NCI-H1105 (cell line): ENCODE data around the gene ZNF606.

Experiments used
- DNase-seq: peaks from one replicate; lab custom pipeline; 2025; lab: John Stamatoyannopoulos, UW

The ZNF606 gene

DNA sequence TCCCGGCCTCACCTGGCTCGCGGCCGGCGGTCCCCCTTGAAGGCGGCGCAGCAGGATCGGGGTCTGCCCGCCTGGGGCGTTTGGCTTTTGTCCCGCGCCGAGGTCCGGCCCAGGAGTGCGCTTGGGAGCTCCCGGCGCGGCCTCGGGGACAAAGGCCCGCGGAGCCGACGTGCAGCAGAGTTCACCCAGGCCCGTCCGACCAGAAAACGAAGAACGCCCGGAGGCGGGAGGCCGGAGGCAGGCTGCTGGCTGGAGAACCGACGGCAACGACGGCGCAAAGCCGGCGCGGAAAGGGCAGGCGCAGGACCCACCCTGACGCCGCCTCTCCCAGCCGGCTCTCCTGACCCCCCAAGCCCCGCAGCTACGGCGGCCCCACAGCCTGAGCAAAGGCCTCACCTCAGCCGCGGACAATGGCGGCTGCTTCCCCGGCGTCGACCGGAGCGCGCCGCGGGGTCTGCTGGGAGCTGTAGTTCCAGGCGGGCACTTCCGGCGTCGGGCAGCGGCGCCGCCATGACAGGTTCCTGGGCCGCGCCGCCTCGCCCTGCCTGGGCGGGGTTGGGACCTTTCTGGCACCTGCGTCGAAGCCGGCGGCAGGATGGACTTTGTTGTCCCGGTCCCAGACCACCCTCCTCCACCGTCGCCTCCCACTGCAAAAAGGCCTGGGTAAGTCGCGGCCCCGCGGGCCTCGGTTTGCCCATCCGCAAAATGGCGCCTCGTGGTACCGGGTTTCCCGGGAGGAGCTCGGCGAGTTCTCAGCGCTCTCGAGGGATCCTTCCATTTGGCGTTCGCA, at the start of gene ZNF606:
ZNF606 (minus strand) TSS at position 437 of the 790 bp plus-strand sequence. CDS start 1,501 bp downstream, outside the sequence.
- DNase-seq: peak; percentile 77

DNA sequence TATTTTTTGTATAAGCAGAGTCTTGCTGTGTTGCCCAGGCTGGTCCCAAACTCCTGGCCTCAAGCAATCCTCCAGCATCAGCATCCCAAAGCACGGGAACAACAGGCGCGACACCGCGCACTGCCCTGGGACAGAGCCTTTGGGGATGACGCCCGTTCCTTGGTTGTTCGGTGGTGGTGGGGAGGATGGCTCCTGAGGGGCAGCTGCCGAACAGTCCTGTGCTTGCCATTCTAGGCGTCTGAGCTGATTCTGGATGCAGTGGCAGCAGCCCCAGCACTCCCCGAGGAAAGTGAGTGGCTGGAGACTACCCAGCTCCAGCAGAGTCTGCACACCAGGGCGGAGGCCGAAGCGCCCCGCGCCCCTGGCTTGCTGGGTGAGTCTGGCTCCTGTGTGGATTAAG, 49.6 kb upstream of the ZNF606 start:
- no peak for DNase-seq

DNA sequence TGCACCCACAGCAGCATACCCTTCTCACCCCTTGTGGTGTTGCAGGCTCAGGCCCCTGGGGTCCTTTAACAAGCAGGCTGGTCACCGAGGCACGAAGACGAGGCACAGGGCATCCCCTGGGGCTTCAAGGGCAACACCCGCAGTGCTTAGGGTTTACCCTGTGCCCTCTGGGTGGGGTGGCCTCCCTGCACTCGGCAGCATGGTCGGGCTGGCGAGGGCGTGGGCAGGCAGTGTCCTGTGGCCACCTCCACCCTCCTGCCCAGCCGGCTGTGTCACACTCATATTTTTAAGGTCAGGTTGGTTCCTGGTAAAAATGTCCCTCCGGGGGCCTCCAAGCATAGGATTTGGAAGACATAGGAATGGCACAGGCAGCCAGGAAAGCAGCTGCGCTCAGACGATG, 45.1 kb upstream of the ZNF606 start:
- DNase-seq: no peak

DNA sequence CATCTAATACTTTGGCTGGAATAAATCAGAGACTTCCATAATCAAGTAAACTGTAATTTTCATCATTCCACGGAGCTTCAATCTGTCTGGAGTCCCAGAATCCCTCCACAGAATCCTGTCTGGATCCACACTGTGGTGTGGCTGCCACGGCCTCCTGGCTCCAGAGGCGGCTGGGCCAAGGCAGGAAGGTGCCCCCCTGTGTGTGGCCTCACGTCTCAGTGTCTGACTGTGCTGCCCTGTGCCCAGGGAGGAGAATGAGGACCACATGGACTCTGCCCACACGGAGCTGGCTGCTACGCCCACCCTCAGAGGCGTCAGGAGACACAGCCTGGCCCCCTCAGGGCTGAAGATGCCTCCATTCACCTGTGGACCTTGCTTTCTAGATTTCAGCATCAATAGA, 44.2 kb upstream of the ZNF606 start:
- no peak for DNase-seq

DNA sequence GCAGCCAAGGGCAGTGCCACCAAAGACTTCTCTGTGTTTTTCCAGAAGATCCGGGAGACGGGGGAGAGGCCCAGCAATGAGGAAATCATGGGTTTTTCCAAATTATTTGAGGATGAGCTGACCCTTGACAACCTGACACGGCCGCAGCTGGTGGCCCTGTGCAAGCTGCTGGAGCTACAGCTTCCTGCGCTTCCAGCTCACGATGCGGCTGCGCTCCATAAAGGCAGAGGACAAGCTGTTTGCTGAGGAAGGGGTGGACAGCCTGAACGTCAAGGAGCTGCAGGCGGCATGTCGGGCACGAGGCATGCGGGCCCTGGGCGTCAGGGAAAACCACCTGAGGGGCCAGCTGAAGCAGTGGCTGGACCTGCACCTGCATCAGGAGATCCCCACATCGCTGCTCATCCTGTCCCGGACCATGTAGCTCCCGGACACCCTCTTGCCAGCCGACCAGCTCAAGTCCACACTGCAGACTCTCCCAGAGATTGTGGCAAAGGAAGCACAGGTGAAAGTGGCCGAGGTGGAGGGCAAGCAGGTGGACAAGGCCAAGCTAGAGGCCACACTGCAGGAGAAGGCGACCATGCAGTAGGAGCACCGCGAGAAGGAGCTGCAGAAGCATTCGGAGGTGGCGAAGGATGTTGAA, 42.9 kb upstream of the ZNF606 start:
- DNase-seq: no peak

DNA sequence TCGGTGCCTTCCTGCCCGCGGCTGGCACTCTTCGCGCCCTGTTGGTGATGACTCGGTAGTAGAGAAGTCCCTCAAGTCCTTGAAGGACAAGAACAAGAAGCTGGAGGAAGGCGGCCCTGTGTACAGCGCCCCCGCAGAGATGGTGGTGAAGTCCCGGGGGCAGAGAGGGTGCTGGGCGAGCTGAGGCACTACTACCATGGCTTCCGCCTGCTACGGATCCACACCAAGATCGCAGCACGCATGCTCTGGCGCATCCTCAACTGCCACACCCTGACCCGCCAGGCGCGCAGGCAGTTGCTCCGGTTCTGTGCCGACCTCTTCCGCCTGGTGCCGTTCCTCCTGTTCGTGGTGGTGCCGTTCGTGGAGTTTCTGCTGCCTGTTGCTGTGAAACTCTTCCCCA, 42.3 kb upstream of the ZNF606 start:
- DNase-seq: no peak

DNA sequence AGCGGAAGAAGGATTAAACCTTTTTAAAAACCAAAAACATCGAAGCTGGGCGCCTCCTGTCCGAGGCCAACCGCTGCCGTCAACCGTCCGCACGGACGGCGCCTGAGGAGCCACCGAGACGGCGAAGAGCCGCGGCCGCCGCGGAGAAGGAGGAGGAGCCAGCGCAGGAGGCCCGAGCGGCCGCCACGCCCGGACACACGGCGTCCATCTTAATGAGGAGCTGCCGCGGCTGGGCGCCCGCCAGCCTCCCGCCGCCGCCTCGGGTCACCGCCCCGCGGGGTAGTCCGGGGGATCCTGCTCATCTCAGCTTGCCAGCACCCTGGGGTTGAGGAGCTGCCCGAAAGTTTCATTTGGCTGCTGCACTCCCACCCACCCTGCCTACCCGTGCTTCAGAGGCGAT, 41.8 kb upstream of the ZNF606 start:
- DNase-seq: no peak

DNA sequence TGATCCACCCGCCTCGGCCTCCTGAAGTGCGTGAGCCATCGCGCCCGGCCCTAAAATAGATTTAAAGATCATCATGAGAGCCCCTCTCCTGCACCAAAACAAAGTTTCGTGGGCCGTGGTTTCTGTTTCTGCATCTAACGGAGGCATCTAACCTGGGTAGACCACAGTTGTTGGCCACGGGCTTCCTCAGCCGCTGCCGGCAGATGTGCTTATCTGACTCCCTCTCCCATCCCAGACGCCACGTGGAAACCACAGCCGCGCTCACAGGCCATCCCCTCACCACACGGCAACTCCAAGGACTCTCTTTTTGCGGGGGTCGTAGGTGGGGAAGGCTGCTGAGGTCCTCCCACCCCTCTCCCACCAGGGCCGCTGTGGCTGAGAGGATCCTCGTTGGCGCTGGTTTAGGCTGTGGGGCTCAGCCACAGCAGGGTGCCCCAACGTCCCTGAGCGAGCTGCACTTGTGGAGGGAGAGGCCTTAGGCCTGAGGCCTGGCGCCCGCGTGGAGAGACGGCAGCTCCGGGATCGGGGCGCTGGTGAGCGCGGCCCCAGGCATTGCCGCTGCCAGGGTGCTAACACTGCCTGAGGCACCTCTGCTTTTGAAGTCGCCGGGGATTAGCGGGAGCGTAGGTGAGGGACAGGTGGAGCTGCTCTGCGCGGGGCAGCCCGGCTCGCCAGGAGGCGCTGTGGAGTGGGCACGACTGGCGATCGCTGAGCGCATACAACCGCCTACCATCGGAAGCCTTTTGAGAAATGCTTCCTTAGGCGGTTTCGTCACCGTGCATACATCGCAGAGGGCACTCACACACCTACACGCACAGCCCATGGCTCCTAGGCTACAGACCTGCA, 40.1 kb upstream of the ZNF606 start:
- DNase-seq: no peak

DNA sequence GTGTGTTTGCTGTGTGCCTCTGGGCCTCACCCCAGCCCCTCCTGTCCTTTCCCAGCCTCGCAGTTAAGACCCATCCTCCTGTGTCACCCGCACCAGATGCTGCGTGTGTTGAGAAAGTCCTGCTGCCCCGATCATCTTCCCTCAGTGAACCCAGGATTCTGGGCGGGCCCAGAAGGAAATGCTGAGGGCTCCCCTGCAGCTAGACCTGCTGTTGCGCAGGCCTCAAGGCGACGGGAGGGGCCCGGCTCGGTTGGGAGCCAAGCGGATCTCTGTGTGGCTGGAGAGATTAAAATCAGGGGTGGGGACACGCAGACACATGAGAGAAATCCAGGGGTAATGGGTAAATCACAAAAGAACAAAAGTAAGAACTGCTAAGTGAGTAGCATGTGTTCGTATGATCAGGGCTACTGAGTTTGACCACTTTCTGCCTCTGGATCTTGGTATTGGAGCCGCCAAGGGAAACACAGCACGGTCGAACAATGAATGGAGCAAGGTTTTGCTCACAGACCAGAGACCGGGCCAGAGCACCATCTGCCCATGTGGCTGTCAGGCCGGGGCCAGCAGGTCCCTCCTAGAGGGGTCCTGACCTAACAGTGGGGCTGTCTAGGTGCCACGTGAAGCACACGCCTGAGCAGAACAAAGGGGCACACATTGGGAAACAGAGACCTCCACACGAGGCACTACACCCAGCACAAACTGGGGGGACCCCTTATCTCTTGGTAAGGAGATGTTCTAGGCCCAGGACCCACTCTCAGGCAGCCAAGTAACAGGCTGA, 38.3 kb upstream of the ZNF606 start:
- DNase-seq: no peak

DNA sequence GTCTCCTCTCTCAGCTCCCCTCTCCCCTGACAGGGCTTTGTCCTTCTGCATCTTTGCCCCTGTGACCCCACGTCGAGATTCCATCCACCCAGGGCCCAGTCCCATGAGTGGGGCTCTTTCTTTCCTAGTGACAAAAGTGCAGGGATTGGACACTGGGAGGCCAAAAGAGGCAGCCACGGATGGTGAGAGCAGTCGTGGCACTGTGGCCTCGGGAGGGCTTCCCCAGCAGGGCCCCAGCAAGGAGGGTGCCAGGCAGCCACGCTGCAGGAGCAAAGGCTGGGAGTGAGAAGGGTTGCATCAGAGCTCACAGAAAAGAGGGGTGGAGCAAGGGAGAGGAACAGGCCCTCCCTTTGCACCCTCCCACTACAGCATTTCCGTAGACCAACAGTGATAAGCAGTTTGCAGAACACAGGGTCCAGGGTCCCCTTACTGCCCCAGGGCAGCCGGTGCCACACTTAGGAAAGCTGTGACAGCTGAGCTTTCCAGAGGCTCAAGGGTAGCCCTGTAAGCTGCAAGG, 36.1 kb upstream of the ZNF606 start:
- DNase-seq: no peak

DNA sequence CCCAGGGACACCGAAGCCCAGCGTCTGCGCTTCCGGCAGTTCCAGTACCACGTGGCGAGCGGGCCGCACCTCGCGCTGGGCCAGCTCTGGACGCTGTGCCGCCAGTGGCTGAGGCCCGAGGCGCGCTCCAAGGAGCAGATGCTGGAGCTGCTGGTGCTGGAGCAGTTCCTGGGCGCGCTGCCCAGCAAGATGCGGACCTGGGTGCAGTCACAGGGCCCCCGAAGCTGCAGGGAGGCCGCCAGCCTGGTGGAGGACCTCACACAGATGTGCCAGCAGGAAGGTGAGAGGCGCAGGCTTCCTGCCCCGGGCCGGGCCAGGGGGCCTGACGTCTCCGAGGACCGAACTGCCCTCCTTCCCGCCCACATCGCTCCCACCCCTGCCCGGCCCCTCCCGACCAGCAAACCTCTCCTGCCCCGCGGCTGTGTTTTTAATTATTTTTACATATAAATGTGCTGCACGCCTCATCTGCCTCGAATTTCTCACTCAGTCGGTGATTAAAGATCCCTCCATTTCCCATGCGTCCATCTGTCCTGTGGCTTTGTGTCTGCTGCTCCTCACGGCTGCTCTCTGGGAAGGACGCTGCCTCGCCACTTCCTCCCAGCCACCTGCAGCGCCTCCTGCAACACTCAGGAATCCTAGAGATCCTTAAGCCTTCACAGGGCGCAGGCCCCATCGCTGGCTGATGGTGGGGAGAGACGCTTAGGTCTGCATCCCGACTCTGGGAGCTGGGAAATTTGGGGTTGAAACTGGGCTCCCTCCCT, 35.5 kb upstream of the ZNF606 start:
- no peak for DNase-seq

DNA sequence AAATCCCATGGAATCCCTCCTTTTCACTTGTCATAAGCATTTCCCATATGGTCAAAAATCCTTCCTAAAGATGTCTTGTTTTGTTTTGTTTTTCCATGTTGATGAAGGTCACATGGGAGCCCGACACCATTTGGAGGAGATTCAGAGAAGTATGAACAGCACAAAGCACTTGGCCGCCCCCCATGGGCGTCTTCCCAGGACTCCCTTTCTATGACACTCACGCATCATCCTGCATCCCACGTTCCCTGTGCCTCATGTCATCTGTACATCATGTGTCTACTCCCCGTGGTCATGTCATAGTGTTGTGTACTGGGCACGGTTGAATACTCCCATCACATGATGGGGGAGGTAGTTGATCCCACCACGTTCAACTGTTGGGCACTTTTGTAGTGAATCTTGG, 33.2 kb upstream of the ZNF606 start:
- DNase-seq: no peak

DNA sequence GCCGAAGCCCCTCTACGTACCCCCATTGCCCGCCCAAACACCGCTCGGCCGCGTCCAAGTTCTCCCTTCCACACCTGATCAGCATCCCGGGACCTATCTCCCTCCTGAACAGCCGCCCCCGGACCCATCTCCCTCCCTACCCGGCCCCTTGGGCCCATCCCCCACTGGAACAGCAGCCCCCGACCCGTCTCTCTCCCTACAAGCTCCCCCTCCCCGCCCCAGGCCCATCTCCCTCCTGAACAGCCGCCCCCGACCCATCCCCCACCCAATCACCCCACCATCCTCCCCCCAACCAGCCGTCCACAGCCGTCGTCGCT, 31.8 kb upstream of the ZNF606 start:
- no peak for DNase-seq

DNA sequence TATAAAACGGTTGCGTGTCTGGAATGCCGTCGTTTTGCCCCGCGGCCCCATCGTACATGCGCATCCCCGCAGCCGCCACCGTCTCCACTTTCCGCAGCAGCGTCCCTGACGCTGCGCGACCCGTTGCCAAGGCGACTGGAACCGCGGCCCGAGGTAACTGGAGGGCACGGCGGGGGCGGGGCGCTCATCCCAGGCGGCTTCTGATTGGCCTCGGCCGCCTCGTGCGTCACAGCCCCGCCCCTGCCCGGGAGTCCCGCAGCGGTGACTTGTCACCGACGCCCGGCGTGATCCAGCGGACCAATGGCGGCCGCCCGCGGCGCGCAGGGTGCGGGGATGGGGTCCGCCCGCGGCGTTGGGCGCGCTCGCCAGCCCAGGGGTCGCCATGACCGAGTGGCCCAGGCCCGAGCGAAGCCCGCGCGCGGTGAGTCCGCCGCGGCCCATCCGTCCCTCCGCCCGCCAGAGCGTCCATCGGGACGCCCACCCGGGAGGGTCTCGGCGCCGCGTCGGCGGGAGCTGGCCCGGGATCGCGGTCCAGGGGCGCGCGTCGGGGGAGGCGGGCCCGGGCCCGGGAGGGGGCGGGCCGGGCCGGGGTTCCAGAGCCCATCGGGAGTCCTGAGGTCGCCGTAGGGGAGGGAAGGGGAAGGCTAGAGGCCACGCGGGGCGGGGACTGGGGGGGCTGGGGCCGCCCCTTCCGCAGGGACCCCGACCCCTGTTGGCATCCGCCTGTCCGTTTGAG, 31.3 kb upstream of the ZNF606 start, which contains the start of gene ZSCAN1:
ZSCAN1 (plus strand) TSS at position 285 of the 736 bp plus-strand sequence. CDS start 3,812 bp downstream, outside the sequence.
- no peak for DNase-seq

DNA sequence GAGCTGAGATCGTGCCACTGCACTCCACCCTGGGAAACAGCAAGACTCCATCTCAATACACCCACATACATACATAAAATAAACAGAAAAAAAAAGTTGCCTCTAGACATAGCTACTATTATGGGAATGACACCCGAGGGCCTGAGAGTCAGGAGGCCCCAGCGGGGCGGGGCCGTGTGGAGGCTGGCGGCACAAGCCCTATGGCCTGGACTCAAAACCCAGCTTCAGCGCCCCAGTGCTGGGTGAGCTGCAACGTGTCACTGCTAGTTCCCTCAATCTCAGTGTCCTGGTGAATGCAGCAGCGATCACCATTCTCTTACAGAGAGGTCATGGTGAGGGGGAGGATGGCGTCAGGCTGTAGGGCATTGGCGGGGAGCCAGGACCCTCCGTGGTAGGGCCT, 22.0 kb upstream of the ZNF606 start:
- DNase-seq: no peak

DNA sequence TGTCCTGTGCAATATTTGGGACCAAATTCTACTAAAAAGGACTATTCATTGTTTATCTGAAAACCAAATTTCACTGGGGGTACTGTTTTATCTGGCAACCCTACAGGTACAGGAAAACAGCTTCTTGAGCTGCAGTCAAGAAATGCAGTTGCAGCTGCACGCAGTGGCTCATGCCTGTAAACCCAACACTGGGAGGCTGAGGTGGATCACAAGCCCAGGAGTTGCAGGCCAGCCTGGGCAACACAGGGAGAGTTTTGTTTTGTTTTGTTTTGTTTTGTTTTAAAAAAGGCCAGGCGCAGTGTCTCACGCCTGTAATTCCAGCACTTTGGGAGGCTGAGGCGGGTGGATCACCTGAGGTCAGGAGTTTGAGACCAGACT, 19.7 kb upstream of the ZNF606 start:
- no peak for DNase-seq

DNA sequence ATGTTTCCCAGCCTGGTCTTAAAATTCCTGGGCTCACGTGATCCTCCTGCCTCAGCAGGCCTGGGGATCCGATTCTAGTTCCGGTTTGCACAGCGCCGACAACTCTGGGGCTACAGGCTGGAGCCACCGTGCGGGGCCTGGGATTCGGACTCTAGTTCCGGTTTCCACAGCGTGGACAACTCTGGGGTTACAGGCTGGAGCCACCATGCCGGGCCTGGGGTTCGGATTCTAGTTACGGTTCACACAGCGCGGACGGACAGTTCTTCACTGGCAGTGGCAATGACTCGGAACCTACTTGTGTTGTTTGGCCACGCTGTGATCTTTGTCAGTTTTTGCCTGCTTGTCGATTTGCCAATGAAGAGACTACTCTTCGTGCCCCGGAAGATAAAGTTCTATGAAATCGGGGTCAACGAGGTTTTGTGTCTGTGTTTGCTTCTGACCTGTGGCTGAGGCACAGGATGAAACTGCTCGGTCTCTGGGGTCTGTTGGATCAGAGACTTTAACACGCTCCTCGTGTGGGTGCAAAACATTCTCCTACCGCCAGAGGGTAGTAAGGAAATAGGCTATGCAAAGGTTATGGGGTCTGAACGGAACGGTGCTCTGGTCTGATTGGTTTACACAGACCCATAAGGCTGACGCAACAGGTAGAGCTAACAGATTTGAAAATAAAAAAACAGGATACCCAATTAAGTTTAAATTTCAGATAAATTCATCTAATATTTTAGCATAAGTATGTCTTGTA, 19.1 kb upstream of the ZNF606 start:
- DNase-seq: peak; percentile 13

DNA sequence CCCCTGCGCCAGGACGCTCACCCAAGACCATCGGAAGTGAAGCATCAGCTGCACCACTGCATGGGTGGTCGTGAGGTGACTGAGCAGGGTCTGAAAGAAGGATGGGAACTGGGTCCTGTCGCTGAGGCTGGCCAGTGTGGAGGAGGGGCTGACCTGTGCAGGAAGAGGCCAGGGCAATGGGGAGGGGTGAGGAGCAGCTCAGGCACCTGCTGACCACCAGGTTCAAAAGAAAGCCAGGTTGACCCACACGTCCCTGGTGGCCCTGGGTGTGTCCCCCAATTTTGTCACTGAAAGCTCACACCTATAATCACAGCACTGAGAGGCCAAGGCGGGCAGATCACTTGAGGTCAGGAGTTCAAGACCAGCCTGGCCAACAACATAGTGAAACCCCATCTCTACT, 17.5 kb upstream of the ZNF606 start:
- DNase-seq: no peak

DNA sequence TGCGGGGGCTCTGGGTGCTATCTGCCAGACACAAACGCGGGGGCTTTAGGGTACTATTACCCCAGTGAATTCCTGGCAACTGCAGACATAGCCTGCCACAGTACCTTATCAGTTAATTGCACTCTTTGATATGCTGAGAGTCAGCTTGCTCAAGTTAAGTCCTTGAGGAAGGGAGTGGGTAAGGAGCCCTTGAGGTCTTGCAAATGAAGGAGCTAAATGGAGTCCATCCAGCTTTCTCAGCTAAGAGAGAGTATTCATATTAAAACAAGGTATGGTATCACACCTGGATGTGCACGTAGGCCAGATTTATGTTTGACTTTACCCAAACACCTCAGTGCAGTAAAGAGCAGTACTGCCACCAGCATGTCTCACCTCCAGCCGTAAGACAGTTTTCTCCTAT, 11.5 kb upstream of the ZNF606 start:
- DNase-seq: no peak

DNA sequence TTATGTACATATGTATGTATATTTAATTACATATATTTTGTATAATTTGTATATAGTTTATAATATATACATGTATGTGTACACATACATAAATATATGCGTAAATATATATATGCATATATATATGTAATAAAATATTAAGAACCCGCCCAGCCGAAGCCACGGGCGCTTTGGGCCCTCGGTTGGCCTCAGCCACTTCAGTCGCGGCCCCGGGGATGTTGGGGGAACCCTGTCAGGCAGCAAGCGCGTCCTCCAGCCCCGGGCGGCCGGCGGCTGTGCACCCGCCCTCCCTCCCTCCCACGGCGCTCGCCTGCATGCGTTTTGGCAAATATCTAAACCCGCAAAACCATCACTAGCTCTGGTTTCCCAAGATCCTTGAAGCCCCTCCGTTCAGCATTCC, 7.9 kb upstream of the ZNF606 start:
- peak; percentile 5 for DNase-seq
